TTC549 (cell line): ENCODE results near the gene ABR.
"Not testable (repeated sequence)": the region's sequence is repeated elsewhere in the genome, so short reads cannot be mapped to it uniquely, and the experiment has no call there.

Source experiments
- FAIRE-seq: peaks from 2 replicates; lab custom pipeline; 2012; peaks lifted over from hg19 to GRCh38; lab: Jason Lieb, UNC

ABR gene

DNA sequence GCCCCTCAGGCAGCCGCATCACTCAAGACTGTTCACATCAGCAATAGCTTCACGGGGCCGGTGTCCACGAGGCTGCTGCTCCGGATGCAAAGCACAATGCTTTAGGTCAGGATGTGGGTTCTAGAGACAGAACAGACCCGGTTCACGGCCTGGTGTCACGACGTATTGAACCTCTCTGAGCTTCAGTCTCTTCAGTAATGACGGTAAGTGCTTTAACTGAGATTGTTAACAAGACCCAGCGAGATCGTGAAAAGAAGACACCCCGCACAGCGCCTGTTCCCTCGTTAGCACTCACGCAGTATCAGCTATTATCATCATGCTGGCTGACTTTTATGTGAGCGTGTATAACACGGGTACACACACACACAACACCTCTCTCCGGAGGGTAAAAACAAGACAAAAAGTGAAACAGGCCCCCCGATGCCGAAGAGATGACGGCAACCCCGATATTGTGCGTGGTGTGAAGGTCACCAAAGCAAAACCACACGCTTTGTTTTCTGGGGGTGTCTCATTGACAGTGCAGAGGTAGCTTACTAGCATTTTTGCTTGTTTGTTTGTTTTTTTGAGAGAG lies 21.4 kb upstream of the ABR start:
- no peak for FAIRE-seq

DNA sequence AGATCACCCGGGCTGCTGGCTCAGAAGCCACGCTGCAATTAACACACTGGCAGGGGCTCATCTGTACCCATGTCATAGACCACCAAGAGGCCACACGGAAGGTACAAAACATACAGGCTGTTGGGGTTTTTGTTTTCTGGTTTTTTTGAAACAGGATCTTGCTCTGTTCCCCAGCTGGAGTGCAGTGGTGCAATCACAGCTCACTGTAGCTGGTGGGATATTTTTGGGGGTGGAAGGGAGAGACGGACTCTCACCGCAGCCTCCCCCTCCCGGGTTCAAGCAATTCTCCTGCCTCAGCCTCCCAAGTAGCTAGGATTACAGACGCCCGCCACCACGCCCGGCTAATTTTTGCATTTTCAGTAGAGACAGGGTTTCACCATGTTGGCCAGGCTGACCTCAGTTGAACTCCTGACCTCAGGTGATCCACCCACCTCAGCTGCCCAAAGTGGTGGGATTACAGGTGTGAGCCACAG lies 19.5 kb upstream of the ABR start:
- FAIRE-seq = not testable (repeated sequence)

DNA sequence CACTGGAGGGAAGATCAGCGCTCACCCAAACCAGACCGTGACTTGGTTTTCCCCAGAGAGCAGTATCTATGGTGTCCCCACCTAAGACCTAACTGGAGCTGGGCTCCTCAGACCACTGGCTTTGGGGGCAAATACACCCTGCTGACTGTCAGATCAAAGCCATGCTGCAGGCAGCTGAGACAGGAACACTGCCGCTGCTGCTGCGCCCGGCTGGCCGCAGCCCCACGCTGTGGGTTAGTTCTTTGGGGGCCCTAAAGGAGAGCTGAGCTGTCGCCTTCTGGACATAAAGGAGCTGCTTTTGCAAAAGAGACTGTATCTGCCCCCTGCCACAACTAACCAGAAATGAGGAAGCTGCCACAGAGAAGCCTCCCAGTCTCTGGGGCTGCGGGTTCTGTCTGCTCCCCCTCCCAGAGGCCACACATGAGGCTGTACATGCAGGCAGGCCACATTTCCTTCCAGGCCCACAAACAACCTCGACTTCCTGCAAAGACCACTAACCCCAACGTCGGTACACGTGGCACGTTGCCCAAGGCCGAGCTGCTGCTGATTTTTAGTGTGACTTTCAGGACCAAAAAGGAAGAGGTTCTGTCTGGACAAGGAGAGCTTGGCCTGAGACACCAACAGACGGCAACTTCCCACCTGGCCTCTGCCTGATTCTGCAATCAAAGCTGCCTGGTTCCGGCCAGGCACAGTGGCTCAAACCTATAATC lies 18.2 kb upstream of the ABR start:
- FAIRE-seq = no peak

DNA sequence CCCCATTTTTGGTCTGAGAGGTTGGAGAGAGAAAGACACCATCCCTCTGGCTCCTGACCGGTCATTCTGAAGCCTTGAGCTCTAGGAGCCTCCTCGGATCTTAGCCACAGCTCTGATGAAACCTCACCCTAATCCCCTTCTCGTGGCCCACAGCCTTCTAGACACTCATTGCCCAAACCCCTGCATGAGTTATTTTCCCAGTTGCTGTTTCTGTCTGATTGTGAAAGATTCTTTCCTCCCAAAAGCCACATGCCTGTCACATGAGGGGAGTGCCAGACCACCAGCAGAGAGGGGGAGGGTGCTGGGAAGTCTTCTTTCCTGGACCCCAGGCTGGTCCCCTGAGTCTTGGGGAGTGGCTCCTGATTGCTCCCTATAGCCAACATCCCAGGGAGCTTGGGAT lies 17.6 kb upstream of the ABR start:
- no peak for FAIRE-seq

DNA sequence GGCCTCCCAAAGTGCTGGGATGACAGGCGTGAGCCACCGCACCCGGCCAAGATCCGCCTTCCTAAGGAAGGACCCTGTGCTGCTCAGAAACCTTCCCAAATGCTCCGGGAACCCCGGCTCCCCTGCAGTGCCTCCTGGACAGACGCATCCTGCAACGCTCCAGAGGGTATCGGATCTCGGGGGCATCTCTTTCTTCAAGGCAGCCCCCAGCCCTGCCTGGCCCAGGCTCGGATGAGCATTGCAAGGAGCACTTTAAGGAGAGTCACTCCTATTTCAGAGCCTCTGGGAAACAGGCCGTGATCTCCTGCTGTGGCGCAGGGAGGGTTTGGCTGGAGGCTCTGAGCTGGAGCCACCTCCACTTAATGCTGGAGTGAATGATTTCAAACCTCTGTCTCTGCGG lies 17.2 kb upstream of the ABR start:
- FAIRE-seq = no peak

DNA sequence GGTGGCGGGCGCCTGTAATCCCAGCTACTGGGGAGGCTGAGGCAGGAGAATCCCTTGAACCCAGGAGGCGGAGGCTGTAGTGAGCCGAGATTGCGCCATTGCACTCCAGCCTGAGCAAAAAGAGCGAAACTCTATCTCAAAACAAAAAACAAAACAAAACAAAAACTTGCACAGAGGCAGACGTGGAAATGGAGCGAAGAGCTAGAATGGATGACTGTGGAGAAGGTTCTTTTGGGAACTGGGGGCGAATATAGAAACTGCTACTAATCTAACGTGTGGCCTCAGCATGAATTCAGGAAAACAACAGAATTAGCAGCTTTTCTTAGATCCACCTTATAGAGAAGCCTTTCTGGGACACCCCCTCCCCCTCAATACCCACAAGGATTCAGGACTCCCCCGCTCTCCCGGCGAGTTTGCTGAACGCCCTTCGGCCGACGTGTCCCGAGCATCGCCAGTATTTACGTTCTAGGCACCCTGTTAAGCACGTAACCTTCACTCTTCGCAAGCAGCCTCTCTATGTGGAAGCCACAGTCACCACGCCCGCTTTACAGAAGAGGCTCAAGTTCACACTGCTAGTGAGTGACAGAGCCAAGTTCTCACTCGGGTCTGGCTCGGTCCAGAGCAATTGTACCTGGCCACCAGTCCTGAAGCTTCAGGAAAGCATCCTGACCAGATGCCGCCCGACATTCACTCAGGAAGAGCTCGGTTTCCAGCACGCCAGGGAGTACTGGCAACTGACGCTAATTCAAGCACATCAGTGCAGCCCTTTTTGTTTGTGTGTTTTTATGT lies 13.3 kb upstream of the ABR start:
- FAIRE-seq = no peak

DNA sequence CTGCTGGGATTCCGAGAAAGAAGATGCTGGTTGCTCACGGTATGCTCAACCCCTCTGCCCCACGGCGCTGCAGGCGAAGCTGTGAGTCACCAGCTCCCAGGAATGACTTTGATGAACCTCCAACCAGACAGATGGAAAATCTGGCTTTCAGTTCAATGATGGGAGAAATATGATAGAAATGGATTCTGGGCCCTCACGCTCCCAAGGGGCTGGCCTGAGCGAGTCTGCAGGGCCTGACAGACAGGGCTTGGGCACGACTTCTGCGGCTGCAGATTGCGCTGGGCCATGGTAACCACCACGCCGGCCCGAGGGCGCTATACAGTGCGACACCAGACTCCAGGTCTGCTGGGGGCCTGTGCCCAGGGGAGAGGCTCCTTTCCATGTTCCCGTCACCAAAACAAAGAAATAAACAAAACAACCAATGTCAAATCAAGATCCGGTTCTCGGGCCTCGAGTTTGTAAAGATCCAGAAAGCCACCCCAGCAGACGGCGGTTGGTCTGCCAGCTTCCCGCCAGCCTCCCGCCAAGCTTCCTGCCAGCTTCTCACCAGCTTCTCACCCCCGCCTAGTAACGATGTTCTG lies 11.1 kb upstream of the ABR start:
- no peak for FAIRE-seq

DNA sequence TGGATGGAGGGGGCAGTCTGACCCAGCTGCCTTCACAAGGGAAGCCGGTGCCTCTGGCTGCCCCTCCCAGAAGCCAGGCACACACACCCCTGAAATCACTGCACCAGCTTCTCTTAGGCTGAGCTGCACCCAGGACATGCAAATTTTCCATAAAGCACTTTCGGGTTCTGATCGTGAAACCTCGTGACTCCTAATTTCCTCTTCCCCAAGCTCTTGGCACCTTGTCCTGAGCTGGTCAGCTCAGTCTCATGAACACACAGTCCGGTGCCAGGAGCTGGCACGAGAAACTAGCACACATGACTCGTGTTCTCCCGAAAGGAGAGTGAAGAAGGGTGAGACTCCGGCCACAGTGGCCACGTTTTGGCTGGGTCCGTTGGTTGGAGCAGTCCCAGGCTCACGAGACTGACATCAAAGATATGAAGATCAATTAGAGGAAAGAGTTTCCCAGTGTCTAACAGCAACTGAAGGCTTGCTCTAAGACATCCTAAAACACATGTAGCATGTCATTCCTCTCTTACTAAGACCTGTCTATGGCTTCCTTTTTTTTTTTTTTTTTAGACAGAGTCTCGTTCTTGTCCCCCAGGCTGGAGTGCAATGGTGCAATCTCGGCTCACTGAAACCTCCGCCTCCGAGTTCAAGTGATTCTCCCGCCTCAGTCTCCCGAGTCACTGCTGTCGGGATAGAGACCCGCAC lies 9.2 kb upstream of the ABR start:
- FAIRE-seq = no peak

DNA sequence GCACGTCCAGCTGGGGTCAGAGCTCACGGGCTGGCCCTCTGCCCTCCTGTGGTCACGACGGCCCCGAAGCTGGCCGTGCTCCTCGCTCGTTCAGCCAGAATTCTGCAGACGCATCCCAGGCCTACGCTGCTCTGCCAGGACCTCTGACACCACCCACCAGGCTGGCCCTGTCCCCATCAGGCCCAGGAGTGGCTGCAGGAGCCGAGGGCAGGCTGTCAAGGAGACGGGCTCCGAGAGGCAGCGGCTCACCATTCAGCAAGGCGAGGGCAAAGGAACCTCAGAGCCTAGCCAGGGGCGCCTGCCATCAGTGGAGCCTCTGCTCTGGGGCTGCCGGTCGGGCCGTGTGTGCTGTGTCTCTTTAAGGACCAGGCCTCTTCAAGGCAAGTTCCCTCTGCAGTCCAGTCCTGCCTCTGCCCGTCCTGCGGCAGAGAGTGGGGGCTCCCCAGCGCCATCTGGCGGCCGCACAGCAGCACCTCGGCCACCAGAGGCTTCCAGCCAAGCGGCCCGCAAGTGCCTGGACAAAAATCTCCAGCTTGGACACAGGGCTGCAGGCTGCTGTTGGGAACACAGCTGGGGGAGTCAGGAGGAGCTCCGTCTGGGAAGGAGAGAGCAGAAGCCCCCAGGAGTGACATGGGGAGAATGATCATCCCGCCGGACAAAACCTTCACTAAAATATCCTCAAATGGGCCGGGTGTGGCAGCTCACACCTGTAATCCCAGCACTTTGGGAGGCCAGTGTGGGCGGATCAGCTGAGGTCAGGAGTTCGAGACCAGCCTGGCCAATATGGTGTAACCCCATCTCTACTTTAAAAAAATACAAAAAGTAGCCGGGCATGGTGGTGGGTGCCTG lies 7.4 kb upstream of the ABR start:
- peak; percentile 83 for FAIRE-seq

DNA sequence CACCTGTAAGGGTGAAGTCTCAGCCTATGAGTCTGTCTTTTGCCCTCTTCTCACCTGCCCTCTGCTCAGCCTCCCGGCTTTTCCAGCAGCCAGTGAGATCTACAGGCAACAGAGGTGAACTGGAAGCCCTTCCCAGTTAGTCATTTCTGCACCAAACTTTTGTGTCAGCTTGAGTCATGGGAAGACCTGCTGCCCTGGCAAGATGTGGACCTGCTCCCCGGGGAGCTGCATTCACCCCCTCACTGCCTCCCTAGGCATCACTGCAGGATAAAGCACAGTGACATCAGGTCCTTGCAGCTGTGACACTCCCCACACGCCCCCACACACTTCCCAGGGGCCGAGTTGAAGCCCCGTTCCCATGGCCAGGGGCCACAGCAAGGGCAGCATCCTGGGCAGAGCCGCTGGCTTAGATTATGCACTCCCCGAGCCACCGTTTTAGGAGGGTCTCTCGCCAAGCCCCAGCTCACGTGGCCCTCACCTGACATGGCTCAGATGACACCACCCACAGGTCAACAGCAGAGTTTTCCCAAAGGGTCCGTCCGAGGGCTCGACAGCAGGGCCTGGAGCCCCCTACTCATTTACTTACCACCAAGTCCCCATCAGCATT lies 6.5 kb upstream of the ABR start:
- FAIRE-seq = no peak

DNA sequence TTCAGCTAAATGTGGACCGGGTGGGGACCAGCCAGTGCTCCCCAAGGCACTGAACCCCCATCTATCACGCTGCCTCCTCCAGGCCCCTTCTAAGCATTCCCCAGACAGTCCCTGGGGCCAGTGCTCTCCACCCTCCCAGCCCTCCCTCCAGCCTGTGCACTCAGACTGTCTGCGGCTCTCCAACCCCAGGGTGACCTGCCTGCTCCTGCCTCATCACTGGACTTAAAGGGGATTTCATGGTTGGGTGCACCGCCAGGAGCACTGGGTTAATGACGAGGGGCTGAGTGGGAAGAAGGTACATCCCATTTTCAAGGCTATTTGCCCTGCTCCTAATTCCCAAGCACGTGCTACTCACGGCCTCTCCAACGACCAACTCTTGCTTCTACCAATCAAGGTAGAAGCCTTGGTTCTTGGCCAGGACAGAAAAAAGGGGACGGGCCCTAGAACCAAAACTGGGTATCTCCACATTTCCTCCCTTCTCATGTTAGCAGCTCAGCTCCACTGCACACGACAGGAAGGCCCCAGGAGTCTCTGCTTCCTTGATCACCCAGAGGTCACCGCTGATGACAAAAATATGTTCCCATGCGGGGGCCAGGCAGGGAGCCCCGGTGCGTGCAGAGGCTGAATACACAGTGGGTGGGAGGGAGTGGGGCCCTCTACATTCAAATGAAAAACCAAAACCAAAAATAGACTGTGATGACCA lies 3.5 kb upstream of the ABR start:
- no peak for FAIRE-seq

DNA sequence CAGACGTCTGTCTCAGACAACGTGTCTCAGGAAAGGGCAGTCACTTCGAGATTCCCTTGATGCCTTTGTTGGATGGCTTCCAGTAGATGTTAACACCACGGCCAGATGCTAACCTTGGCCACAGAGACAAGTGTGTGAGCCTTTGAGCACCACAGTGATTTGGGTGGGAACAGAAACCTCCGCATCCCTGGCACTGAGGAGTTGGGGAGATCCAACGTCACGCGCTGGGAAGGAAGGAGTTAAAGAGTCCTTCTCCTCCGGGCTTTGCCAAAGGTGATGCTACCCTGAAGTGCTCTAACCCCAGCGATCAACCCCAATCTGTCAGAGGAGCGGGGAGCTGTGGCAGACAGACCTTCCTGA lies 3.0 kb upstream of the ABR start:
- FAIRE-seq = no peak

DNA sequence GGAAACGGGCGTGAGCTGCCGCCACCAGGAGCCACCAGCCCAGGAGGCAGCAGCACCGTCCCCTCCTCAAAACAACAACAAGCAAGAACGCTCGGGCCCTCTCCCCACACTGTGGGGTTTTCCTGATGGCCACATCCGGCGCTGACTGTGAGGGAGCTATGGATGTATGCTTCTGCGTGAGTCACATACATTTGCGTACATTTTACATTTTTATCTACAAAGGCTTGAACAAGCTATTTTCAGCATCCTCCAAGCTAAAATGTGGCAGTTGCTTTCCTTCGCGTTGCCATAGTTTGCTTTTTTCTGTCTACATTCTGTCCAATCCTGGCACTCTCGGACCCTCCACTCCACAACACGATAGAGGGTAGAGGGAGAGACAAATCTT lies 2.0 kb upstream of the ABR start:
- no peak for FAIRE-seq

DNA sequence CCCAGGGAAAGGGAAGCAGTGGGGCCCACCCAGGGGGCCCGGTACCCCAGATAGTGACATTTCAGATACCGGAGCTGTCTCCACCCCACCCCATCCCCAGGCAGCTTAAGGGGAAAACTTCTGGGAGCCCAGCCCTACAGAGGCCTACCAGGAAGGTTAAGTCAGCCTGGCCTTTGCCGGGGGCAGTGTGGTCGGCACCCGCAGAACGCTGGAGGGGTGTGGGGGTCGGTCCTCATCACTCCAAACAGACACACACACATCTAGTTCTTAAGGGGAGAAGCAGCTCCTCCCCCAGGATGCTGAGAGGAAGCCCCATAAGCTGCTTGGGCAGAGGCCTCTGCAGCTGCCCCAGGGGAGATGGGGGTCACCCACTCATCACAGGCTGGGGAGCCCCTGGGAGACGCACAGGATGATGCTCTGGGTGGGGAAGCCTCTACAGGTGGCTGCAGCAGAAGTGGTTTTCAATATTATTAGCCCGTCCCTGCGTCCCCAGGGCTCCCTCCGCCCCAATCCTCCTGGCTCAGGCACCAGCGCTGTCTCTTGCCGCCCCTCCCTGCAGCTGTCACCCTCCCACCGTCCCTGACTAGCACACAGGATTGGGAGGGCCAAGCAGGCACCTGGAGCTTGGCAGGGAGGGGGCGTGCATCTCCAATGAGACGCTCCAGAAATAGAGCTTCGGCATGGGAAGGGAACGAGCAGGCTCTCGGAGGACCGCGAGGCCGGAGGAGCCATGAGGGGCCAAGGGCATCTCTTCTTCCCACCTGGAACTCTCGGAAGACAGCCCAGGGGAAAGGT lies 1.4 kb upstream of the ABR start:
- FAIRE-seq = no peak

DNA sequence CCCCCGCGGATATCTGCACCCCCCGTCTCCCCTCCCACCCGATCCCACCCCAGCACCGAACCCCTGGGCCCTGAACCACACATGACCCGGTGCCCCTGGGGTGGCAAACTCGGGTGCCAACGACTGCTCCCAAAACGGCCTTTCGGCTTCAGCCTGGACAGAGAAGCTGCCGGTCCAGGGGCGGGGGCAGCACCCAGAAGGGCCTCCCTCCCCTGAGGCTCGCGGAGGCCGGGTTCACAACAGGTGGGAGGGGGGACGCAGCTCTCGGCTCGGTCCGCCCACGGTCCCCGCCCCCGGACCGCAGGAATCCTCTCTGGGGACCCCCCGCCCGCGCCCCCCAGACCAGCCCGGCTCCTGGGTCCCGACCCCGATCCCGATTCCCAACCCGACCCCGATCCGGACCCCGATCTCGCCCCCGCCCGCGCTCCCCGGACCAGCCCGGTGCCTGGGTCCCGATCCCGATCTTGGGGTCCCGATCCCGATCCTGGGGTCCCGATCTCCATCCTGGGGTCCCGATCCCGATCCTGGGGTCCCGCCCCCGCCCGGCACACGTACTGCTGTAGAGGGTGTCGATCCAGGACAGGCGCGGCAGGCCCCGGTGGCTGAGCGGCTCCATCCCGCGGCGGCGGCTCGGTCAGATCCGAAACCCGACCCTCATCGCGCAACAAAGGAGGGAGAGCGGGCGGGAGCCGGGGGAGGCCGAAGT lies 516 bp downstream of the ABR start:
- FAIRE-seq = no peak

DNA sequence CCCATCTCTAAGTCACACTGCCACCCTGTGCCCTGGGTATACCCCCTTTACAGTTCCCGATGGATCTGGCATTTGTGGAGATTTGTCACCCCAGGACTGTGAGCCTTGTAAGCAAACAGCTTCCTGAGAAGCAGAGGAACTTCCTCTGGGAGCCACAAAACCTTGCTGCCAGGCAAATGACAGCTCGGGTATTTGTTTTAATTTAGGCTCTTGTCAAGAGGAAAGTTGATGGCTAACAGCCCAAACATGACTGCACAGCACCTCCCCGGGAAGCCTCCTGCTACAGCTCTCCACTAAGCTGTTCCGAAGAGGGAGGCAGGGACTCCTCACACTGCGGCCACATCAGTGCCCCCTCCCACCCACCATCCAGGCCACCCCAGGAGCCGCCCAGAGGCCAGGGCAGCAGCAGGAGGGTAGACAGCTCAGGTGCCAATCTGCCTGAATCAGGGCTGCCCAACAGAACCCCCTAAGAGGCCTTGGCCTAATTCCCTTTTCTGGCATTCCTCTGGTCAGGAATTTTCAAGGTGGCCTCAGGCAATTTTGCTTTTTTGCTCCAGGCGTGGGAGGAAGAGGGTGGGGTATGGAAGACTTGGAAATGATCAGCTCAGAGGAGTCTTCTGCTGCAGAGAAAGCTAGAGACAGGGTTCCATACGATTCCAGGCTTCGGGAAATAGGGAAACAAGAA lies 2.6 kb downstream of the ABR start:
- no peak for FAIRE-seq

DNA sequence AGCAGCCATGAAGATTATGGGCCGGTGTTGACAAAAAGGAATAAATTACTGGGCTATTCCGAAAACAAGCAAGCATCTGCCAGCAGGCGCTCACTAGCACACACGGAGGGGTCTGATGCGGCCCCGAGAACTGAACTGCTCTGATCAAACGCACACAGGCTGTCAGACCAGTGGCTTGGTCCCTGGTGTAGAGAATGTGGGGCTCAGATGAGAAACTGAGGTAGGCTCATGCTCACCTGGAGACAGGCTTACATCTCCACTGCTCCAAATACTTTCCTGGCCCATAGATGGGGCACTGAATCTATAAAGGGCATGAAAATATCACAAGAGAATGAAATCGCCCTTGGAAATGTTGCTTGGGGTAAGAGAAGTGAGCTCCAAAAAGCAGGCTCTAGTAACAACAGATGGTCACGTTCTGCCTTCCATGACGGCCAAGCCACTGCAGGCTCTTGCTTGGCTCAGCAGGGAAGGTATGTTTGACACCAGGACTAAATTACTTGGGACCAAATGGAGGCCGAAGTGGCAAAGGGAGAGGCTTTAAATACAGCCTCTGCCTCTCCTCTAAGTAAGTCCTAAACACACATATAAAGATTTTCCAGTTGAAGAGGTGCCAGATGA lies 5.4 kb downstream of the ABR start:
- FAIRE-seq = no peak
